Body of pancreas (tissue), 4 donors: Measurements from ENCODE around the gene PDLIM3.

ENCODE experiments used
- POLR2A ChIP-seq, 3 donors: fragments of 450-650 bp; IDR thresholded peaks; one replicate each; pipeline ENCODE4 v1.6.1; 2016; ENCODE audit warnings: antibody characterized with exemption in 3 of 3, mild to moderate bottlenecking in 2 of 3
- TF ChIP-seq, protein P1 (sequence below), 7 experiments: fragments of 450-650 bp in 4 of 7; fragments of 200-600 bp in 3 of 7; sonication (generic) in 3 of 7; IDR thresholded peaks; one replicate each; pipeline ENCODE4 v1.5.1; 2016 to 2019; ENCODE audit warnings: antibody characterized with exemption in 7 of 7

DNA sequence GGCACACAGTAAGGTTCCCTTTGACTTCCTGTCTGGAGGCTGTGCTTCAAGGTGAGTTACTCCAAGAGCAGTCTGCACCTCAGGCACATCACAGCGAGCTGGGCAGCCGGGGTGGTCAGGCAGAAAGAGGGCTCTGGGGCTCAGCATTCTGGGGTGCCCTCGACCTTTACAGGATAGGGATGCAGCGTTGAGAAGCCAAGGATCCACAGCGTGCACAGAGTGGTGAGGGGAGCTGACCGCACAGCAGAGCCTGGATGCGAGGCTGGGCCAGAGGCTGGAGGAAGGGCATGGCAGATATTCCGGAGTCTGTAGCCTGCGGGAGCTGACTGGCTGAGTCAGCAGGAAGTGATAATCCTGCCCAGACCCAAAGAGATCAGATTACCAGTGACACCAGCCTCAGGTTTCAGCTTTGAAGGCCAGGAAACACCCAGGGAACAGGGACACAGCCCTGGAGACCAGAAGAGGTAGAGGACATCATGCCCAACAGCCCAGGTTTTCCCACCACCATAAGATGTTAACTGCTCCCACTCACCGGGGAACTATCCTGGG, 38.4 kb upstream of the PDLIM3 start:
- TF ChIP-seq, protein P1, sequence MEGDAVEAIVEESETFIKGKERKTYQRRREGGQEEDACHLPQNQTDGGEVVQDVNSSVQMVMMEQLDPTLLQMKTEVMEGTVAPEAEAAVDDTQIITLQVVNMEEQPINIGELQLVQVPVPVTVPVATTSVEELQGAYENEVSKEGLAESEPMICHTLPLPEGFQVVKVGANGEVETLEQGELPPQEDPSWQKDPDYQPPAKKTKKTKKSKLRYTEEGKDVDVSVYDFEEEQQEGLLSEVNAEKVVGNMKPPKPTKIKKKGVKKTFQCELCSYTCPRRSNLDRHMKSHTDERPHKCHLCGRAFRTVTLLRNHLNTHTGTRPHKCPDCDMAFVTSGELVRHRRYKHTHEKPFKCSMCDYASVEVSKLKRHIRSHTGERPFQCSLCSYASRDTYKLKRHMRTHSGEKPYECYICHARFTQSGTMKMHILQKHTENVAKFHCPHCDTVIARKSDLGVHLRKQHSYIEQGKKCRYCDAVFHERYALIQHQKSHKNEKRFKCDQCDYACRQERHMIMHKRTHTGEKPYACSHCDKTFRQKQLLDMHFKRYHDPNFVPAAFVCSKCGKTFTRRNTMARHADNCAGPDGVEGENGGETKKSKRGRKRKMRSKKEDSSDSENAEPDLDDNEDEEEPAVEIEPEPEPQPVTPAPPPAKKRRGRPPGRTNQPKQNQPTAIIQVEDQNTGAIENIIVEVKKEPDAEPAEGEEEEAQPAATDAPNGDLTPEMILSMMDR (IDR thresholded peaks at IDR 0.05), result no peak
- no peak for TF ChIP-seq POLR2A (IDR thresholded peaks at IDR 0.05)
